ENCODE results near the gene NEDD8.
A peak's percentile ranks its signal among the peaks of the same experiment; 100 is the strongest.
"Not testable (repeated sequence)": the region's sequence is repeated elsewhere in the genome, so short reads cannot be mapped to it uniquely, and the experiment has no call there.

The NEDD8 gene

DNA sequence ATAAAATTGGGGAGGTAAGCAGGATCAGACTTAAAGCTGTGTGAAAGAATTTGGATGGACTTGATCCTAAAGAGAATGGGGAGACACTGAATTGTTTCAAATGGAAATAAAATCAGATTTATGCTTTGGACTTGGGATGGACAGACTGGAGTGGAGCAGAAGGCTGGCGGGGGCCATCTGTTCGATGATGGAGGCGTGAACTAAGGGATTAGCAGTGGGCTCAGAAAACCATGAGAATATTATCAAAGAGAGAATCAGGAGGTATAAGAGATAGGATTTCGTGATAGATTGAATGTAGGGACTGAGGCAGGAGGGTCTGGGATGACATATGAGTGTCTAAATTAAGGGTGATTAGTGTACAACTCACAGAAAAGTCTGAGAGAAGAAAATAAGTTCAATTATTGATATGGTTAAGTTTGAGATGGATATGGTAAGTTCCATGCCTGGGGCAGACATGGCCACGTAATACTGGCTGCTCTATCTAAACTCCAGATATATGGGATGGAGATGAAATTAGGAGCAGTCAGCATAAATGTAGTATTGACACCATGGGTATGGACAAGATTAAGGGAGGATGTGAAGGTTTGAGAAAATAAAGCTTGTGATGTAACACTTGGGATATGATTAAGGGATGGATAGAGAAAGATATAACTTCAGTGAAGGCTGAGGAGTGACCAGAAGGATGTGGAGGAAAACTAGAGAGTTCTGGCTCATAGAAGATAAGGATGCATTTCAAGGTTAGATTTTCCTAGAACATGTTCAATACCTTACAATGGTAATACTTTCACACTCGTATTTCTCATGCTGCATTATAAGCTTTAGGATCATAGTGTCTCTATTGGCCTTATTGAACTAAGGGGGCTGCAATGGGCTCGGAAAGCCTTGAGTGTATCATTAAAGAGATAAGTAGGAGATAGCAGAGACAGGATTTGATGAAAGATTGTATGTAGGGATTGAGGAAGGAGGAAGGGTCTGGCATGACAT, 27.7 kb downstream of the NEDD8 start:
- TF ChIP-seq EZH2phosphoT487 (conservative IDR thresholded peaks at IDR 0.05; ENCODE audit: low read length), result no peak
- TF ChIP-seq CTCF (IDR thresholded peaks at IDR 0.05; ENCODE audit: insufficient read depth, low read length, poor library complexity, severe bottlenecking), result no peak
- no peaks in the 10 kb centered on the region for H4K20me1 ChIP-seq (ENCODE audit: low read depth, low read length)
- no peak overlapping the region for H3K4me2 ChIP-seq (ENCODE audit: low read depth, low read length, poor library complexity, severe bottlenecking)
- H3K4me3 ChIP-seq (ENCODE audit: insufficient read depth, low read length, poor library complexity, severe bottlenecking), result no peak overlapping the region
- H3K79me2 ChIP-seq (ENCODE audit: insufficient read depth, low read length), result no peaks in the 10 kb centered on the region
- no peak overlapping the region for H3K9ac ChIP-seq (ENCODE audit: low read length)
- H3K36me3 ChIP-seq (ENCODE audit: low read length), result peaks cover 3% of the 10 kb centered on the region; the same call in 1 of the 2 replicates
- H3K9me2 ChIP-seq (replicated peaks; ENCODE audit: insufficient read depth, low read length), result no peaks in the 10 kb centered on the region
- H2AFZ ChIP-seq (ENCODE audit: low read depth, low read length, severe bottlenecking), result no peak overlapping the region
- H3K27me3 ChIP-seq (ENCODE audit: low read length), result no peaks in the 10 kb centered on the region
- no peak overlapping the region for H3K27ac ChIP-seq (ENCODE audit: low read depth, low read length)
- peaks cover 6% of the 10 kb centered on the region; the same call in 1 of the 2 replicates for H3F3A ChIP-seq (ENCODE audit: insufficient read depth)
- H3K9me3 ChIP-seq (ENCODE audit: insufficient read depth, low read length), result no peaks in the 10 kb centered on the region

DNA sequence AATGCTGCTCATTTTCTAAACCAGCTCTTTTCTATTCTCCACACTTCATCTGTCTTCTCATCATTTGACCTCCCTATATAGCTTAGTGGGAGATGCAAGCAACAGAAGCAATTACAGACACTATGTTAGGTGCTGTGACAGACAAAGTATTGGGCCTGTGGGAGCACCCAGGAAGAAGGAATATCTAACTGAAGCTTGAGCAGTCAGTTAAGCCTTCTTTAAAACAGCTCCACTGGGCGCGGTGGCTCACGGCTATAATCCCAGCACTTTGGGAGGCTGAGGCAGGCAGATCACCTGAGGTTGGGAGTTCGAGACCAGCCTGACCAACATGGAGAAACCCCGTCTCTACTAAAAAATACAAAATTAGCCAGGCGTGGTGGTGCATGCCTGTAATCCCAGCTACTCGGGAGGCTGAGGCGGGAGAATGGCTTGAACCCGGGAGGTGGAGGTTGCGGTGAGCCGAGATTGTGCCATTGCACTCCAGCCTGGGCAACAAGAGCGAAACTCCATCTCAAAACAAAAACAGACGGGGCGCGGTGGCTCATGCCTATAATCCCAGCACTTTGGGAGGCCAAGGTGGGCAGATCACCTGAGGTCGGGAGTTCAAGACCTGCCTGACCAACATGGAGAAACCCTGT, 28.8 kb downstream of the NEDD8 start:
- not testable (repeated sequence) for H4K20me1 ChIP-seq (ENCODE audit: low read depth, low read length); H3F3A ChIP-seq (ENCODE audit: insufficient read depth); H3K79me2 ChIP-seq (ENCODE audit: insufficient read depth, low read length); H3K27me3 ChIP-seq (ENCODE audit: low read length); H3K36me3 ChIP-seq (ENCODE audit: low read length); H3K9me2 ChIP-seq (replicated peaks; ENCODE audit: insufficient read depth, low read length); H3K4me2 ChIP-seq (ENCODE audit: low read depth, low read length, poor library complexity, severe bottlenecking); H3K27ac ChIP-seq (ENCODE audit: low read depth, low read length); H2AFZ ChIP-seq (ENCODE audit: low read depth, low read length, severe bottlenecking); H3K9me3 ChIP-seq (ENCODE audit: insufficient read depth, low read length); H3K4me3 ChIP-seq (ENCODE audit: insufficient read depth, low read length, poor library complexity, severe bottlenecking); H3K9ac ChIP-seq (ENCODE audit: low read length)

DNA sequence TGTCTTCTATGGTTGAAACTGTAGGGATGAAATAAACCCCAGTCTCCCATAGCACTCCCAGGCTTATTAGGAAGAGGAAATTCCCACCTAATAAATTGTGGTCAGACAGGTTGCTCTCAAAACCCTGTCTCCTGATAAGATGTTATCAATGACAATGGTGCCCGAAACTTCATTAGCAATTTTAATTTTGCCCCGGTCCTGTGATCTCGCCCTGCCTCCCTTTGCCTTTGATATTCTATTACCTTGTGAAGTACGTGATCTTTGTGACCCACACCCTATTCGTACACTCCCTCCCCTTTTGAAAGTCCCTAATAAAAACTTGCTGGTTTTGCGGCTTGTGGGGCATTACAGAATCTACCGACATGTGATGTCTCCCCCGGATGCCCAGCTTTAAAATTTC, 29.6 kb downstream of the NEDD8 start:
- H2AFZ ChIP-seq (ENCODE audit: low read depth, low read length, severe bottlenecking); H3K9ac ChIP-seq (ENCODE audit: low read length); H4K20me1 ChIP-seq (ENCODE audit: low read depth, low read length); H3K4me2 ChIP-seq (ENCODE audit: low read depth, low read length, poor library complexity, severe bottlenecking); H3F3A ChIP-seq (ENCODE audit: insufficient read depth); H3K9me2 ChIP-seq (replicated peaks; ENCODE audit: insufficient read depth, low read length); H3K79me2 ChIP-seq (ENCODE audit: insufficient read depth, low read length); H3K27ac ChIP-seq (ENCODE audit: low read depth, low read length); H3K36me3 ChIP-seq (ENCODE audit: low read length); H3K27me3 ChIP-seq (ENCODE audit: low read length); H3K4me3 ChIP-seq (ENCODE audit: insufficient read depth, low read length, poor library complexity, severe bottlenecking); H3K9me3 ChIP-seq (ENCODE audit: insufficient read depth, low read length): not testable (repeated sequence)

DNA sequence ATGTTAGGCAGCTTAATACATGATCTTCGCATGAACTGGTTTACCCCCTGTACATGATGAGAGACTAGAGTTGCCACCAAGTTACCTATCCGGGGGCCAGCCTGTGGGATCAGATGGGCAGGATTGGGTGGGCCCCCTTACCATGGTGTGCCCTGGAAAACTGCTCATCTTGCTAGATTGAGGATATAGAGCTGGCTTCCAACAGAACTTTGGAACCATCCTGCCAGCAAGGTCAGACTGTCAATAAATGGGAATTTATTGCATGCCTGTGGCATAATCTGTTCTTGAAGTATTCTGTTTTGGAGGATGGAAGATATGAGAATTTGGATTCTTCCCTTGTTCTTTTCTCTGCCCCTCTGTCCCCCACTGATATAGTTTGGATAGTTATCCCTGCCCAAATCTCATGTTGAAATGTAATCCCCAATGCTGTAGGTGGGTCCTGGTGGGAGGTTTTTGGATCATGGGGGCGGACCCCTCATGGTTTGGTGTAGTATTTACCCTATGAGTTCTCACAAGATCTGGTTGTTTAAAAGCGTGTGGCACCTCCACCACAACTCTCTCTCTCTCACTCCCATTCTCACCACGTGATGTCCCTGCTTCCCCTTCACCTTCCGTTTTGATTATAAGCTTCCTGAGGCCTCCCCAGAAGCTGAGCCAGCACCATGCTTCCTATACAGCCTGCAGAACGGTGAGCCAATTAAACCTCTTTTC, 33.2 kb downstream of the NEDD8 start:
- TF ChIP-seq CTCF (IDR thresholded peaks at IDR 0.05; ENCODE audit: insufficient read depth, low read length, poor library complexity, severe bottlenecking) (no peak), EZH2phosphoT487 (conservative IDR thresholded peaks at IDR 0.05; ENCODE audit: low read length) (no peak)
- Histone ChIP-seq H3K4me3 (ENCODE audit: insufficient read depth, low read length, poor library complexity, severe bottlenecking) (no peak overlapping the region), H3K9me2 (replicated peaks; ENCODE audit: insufficient read depth, low read length) (no peaks in the 10 kb centered on the region), H2AFZ (ENCODE audit: low read depth, low read length, severe bottlenecking) (no peak overlapping the region), H3F3A (ENCODE audit: insufficient read depth) (peaks cover 24% of the 10 kb centered on the region), H3K27me3 (ENCODE audit: low read length) (no peaks in the 10 kb centered on the region), H3K36me3 (ENCODE audit: low read length) (peaks cover 3% of the 10 kb centered on the region; the same call in 1 of the 2 replicates), H3K27ac (ENCODE audit: low read depth, low read length) (no peak overlapping the region), H3K9me3 (ENCODE audit: insufficient read depth, low read length) (no peaks in the 10 kb centered on the region), H3K79me2 (ENCODE audit: insufficient read depth, low read length) (peaks cover 17% of the 10 kb centered on the region; the same call in 1 of the 2 replicates), H3K4me2 (ENCODE audit: low read depth, low read length, poor library complexity, severe bottlenecking) (peak overlapping the region; percentile 6), H3K9ac (ENCODE audit: low read length) (no peak overlapping the region), H4K20me1 (ENCODE audit: low read depth, low read length) (no peaks in the 10 kb centered on the region)

All from SU-DHL-6 (cell line).